ENCODE results near the gene DNAH6.

DNA sequence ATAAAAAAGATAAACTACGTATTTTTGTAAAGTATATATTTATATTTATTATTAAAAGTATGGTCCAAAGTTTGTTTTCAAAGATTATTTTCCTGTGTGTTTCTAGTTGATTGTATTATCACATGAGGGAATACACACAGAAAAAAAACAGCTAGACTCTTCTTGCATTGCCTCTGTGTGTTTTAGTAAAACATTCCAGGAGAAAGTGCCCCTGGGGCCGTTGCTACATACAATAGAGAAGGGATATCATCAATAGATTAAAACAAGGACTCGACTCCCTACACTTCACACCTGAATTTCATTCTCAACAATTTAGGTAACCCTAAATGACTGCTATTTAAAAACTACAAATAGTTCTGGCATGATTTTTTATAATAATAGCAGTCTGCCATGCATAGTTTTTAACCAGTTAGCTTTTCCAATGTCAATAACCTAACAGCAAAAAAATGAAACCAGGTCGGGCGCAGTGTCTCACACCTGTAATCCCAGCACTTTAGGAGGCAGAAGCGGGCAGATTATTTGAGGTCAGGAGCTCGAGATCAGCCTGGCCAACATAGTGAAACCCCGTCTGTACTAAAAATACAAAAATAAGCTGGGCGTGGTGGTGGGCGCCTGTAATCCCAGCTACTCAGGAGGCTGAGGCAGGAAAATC lies 171.3 kb downstream of the DNAH6 start:
- no peak for TF ChIP-seq SRF (IDR thresholded peaks at IDR 0.05; ENCODE audit: low read depth, low read length)
- no peak for TF ChIP-seq EZH2 (IDR thresholded peaks at IDR 0.05; ENCODE audit: low read depth, low read length, severe bottlenecking)
- TF ChIP-seq, protein P1, sequence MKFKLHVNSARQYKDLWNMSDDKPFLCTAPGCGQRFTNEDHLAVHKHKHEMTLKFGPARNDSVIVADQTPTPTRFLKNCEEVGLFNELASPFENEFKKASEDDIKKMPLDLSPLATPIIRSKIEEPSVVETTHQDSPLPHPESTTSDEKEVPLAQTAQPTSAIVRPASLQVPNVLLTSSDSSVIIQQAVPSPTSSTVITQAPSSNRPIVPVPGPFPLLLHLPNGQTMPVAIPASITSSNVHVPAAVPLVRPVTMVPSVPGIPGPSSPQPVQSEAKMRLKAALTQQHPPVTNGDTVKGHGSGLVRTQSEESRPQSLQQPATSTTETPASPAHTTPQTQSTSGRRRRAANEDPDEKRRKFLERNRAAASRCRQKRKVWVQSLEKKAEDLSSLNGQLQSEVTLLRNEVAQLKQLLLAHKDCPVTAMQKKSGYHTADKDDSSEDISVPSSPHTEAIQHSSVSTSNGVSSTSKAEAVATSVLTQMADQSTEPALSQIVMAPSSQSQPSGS (IDR thresholded peaks at IDR 0.05; ENCODE audit: low read length): no peak
- TF ChIP-seq NRF1 (IDR thresholded peaks at IDR 0.05; ENCODE audit: low read depth, low read length): no peak
- no peak for TF ChIP-seq POLR2A (IDR thresholded peaks at IDR 0.05; ENCODE audit: control extremely low read depth in 1 of 2, low read depth in 2 of 2, low read length in 2 of 2)
- TF ChIP-seq TBP (IDR thresholded peaks at IDR 0.05; ENCODE audit: low read depth, low read length): no peak
- TF ChIP-seq, protein P2, sequence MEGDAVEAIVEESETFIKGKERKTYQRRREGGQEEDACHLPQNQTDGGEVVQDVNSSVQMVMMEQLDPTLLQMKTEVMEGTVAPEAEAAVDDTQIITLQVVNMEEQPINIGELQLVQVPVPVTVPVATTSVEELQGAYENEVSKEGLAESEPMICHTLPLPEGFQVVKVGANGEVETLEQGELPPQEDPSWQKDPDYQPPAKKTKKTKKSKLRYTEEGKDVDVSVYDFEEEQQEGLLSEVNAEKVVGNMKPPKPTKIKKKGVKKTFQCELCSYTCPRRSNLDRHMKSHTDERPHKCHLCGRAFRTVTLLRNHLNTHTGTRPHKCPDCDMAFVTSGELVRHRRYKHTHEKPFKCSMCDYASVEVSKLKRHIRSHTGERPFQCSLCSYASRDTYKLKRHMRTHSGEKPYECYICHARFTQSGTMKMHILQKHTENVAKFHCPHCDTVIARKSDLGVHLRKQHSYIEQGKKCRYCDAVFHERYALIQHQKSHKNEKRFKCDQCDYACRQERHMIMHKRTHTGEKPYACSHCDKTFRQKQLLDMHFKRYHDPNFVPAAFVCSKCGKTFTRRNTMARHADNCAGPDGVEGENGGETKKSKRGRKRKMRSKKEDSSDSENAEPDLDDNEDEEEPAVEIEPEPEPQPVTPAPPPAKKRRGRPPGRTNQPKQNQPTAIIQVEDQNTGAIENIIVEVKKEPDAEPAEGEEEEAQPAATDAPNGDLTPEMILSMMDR (IDR thresholded peaks at IDR 0.05; ENCODE audit: control extremely low read depth in 1 of 3, insufficient read depth in 1 of 3, low read depth in 1 of 3, low read length in 3 of 3): no peak
- no peak for TF ChIP-seq POLR2AphosphoS5 (IDR thresholded peaks at IDR 0.05; ENCODE audit: low read depth, low read length)
- TF ChIP-seq JUND (IDR thresholded peaks at IDR 0.05; ENCODE audit: low read length): no peak
